ENCODE data around the gene EVI5. TPM values are rescaled to one million over a fixed set of nuclear protein-coding genes. Genes with fewer than 3 reads are reported as not detected.
A peak's percentile ranks its signal among the peaks of the same experiment; 100 is the strongest.
"Not testable (repeated sequence)": the region's sequence is repeated elsewhere in the genome, so short reads cannot be mapped to it uniquely, and the experiment has no call there.

Gene EVI5
- total RNA-seq, 1 donor from 2014 or later, result 19.8 TPM

GRCh38 chr1:92655197-92655801 is 129.6 kb downstream of the EVI5 start:
- DNase-seq (ENCODE audit: low spot score in 2 of 2), result no peak
- Histone ChIP-seq H3K36me3 (peaks cover 20 to 44% of the 10 kb centered on the region in 2 donors), H3K4me1 (no peaks in the 10 kb centered on the region), H3K27me3 (no peaks in the 10 kb centered on the region), H3K4me3 (no peak overlapping the region), H3K9me3 (peaks cover 21 to 35% of the 10 kb centered on the region in 2 donors), H3K27ac (no peak overlapping the region)
- TF ChIP-seq CTCF (IDR thresholded peaks at IDR 0.05), result no peak
- intact Hi-C loops (cut with DNase I), result no loop called here

DNA sequence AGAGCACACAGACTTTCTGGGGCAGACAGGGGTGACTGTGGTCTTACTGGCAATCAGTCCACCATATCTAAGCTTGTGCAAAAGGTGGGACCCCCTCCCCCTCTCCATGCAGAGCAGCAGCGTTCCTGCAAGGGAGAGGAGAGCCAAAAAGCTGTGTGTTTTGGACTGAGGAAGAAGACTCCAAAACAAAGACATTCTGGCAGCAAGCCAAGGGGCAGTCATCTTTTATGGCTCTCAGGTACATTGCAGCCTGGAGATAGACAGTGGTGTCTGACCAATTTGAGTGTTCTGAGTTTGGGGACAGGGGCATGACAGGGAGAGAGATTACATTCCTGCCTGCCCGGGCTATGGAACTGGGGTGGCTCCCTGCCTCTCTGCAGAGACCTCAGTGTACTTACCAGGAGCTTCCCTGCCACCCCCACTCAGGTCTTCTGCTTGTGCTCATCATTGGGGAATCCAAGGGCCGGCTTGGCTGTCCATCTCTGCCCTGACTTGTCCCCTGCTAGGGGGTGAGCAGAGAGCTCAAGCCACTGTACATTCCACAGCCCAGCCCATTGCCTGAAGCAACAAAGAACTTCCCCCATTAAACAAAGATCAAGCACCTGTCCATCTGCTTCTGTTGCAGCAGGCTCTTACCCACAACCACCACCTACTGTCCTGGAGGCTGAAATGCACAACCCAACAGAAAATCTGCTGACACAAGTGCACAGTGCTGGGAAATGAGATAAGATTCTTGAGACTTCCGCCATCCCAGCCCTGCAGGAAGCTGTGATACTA is 131.1 kb downstream of the EVI5 start:
- Histone ChIP-seq H3K36me3 (peaks cover 20 to 46% of the 10 kb centered on the region in 2 donors), H3K4me1 (no peaks in the 10 kb centered on the region), H3K9me3 (peaks cover 21 to 35% of the 10 kb centered on the region in 2 donors), H3K4me3 (no peak overlapping the region), H3K27ac (no peak overlapping the region), H3K27me3 (no peaks in the 10 kb centered on the region)
- intact Hi-C loops (cut with DNase I), result no loop called here
- TF ChIP-seq CTCF (IDR thresholded peaks at IDR 0.05), result no peak
- DNase-seq (ENCODE audit: low spot score in 2 of 2), result no peak

- H3K27ac ChIP-seq; H3K4me1 ChIP-seq; H3K4me3 ChIP-seq; DNase-seq (ENCODE audit: low spot score in 2 of 2); H3K9me3 ChIP-seq; intact Hi-C loops (cut with DNase I); H3K27me3 ChIP-seq: not testable (repeated sequence)
- H3K36me3 ChIP-seq, result peaks cover 0 to 10% of the 10 kb centered on the region in 2 donors
These were observed 144.2 kb downstream of the EVI5 start for GRCh38 chr1:92640686-92641085.

- Histone ChIP-seq H3K9me3 (no peaks in the 10 kb centered on the region), H3K4me3 (no peak overlapping the region), H3K36me3 (peaks cover 4 to 23% of the 10 kb centered on the region in 2 donors), H3K27ac (no peak overlapping the region), H3K4me1 (no peaks in the 10 kb centered on the region), H3K27me3 (no peaks in the 10 kb centered on the region)
- DNase-seq (ENCODE audit: low spot score in 2 of 2), result no peak
- intact Hi-C loops (cut with DNase I), result no loop called here
- no peak for TF ChIP-seq CTCF (IDR thresholded peaks at IDR 0.05)
These were observed 146.4 kb downstream of the EVI5 start for GRCh38 chr1:92638498-92638897.

GRCh38 chr1:92635203-92635602 is 149.7 kb downstream of the EVI5 start:
- H3K27me3 ChIP-seq; H3K27ac ChIP-seq; H3K9me3 ChIP-seq; DNase-seq (ENCODE audit: low spot score in 2 of 2); intact Hi-C loops (cut with DNase I); H3K4me3 ChIP-seq; H3K4me1 ChIP-seq: not testable (repeated sequence)
- H3K36me3 ChIP-seq, result peaks cover 4 to 18% of the 10 kb centered on the region in 2 donors

DNA sequence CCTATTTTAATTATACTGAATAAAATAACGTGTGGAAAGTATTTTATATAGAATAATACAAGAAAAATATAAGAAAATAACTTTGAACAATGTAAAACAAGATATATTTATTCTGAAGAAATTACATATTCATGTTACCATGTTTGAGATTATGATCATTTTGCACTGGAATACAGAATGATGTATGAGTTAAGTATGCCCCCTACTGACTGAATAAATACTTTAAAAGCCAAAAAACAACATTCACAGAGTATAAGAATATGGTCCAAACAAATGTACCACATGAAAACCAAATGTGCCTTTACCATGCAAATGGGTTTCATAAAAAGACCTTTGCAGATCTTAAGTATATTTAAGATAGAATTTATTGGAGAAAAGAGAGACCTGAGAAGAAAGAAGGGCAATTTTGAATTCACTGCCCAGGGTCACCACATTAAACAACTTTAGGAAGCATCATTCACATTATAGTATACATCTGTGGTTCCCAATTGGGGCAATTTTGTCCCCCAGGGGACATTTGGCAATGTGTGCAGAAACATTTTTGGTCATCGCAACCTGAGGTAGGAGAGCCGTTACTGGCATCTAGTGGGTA is 161.6 kb downstream of the EVI5 start:
- Histone ChIP-seq H3K9me3 (no peaks in the 10 kb centered on the region), H3K36me3 (peaks cover 2 to 9% of the 10 kb centered on the region in 2 donors), H3K4me3 (no peak overlapping the region), H3K4me1 (no peaks in the 10 kb centered on the region), H3K27me3 (no peaks in the 10 kb centered on the region), H3K27ac (no peak overlapping the region)
- intact Hi-C loops (cut with DNase I), result no loop called here
- peak in 1 of 3 experiments; percentile 30 for TF ChIP-seq CTCF (IDR thresholded peaks at IDR 0.05)
- no peak for DNase-seq (ENCODE audit: low spot score in 2 of 2)
